ENCODE results near the gene GABRG3.

The GABRG3 gene

DNA sequence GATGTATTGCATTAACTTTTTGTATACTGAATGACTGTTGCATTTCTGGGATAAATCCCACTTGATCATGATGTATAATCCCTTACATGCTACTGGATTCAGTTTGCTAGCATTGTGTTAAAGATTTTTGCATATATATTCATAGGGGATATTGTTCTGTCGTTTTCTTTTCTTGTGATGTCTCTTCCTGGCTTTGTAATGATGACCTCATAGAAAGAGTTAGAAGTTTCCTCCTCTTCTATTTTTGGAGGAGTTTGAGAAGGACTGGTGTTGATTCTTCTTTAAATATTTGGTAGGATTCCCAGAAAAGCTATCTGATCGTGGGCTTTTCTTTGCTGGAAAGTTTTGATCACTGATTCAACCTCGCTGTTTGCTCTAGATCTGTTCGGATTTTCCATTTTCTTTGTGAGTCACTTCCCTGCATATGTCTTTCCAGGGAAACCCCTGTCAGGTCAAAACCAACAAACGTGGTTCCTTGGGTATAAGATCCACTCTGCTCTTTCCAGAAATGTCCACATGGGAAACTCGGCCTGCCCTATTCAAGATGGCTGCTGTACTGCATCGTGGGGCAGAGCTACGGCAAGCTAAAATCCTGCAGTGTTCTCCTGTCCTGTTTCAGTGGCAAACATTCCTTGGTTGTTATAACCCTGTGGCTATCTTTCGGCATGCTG, 120.4 kb downstream of the GABRG3 start (continued):
- TF ChIP-seq, protein P1, sequence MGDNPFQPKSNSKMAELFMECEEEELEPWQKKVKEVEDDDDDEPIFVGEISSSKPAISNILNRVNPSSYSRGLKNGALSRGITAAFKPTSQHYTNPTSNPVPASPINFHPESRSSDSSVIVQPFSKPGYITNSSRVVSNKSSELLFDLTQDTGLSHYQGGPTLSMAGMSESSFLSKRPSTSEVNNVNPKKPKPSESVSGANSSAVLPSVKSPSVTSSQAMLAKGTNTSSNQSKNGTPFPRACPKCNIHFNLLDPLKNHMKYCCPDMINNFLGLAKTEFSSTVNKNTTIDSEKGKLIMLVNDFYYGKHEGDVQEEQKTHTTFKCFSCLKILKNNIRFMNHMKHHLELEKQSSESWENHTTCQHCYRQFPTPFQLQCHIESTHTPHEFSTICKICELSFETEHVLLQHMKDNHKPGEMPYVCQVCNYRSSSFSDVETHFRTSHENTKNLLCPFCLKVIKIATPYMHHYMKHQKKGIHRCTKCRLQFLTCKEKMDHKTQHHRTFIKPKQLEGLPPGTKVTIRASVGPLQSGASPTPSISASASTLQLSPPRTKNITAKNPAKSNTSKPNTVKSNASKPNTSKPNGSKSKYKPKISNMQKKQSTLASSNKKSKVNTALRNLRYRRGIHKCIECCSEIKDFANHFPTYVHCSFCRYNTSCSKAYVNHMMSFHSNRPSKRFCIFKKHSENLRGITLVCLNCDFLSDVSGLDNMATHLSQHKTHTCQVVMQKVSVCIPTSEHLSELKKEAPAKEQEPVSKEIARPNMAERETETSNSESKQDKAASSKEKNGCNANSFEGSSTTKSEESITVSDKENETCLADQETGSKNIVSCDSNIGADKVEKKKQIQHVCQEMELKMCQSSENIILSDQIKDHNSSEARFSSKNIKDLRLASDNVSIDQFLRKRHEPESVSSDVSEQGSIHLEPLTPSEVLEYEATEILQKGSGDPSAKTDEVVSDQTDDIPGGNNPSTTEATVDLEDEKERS (tag by site-specific recombination; IDR thresholded peaks at IDR 0.05): no peak
- TF ChIP-seq, protein P2, sequence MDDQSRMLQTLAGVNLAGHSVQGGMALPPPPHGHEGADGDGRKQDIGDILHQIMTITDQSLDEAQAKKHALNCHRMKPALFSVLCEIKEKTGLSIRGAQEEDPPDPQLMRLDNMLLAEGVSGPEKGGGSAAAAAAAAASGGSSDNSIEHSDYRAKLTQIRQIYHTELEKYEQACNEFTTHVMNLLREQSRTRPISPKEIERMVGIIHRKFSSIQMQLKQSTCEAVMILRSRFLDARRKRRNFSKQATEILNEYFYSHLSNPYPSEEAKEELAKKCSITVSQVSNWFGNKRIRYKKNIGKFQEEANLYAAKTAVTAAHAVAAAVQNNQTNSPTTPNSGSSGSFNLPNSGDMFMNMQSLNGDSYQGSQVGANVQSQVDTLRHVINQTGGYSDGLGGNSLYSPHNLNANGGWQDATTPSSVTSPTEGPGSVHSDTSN (CRISPR knock-in tag; IDR thresholded peaks at IDR 0.05): no peak
- TF ChIP-seq ZNF560 (tag by site-specific recombination; IDR thresholded peaks at IDR 0.05; ENCODE audit: borderline replicate concordance) (no peak), SP3 (tag by site-specific recombination; IDR thresholded peaks at IDR 0.05) (no peak), ZNF621 (tag by site-specific recombination; IDR thresholded peaks at IDR 0.05) (no peak), ZNF600 (tag by site-specific recombination; IDR thresholded peaks at IDR 0.05) (no peak)

DNA sequence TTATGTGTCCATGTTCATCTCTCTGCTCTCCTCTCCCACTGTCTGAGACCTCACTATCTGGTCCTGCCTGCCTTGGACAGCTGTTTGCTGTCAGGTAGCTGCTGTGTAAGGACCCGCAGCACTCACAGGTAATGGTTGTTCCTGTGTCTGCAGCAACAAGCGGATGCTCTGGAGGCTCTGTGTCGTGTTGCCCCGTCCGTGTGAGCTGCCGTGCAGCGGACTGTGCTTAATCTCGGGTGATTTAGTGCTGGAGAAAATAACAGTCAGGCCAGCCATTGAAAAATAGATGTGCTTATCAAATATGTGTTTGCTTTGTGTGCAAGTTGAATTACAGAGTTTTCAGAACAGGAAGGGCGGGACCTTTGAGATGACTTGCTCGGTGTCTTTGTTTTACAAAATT, 121.4 kb downstream of the GABRG3 start:
- Histone ChIP-seq H3K27ac (ENCODE audit: extremely low read depth, low read depth, low read length) (no peak overlapping the region), H3K9me3 (ENCODE audit: control insufficient read depth, insufficient read depth, low read depth, low read length) (no peaks in the 10 kb centered on the region), H3K4me1 (ENCODE audit: control insufficient read depth, insufficient read depth, low read length) (no peaks in the 10 kb centered on the region), H3K4me3 (ENCODE audit: low read depth, low read length) (no peak overlapping the region), H3K36me3 (ENCODE audit: control insufficient read depth in 2 of 2, insufficient read depth in 1 of 2, low read length in 2 of 2) (no peaks in the 10 kb centered on the region)
- TF ChIP-seq GLI2 (tag by site-specific recombination; IDR thresholded peaks at IDR 0.05; ENCODE audit: borderline replicate concordance, low read depth) (no peak), SP7 (tag by site-specific recombination; IDR thresholded peaks at IDR 0.05) (no peak), ZNF664 (tag by site-specific recombination; IDR thresholded peaks at IDR 0.05) (no peak), ZNF701 (tag by site-specific recombination; IDR thresholded peaks at IDR 0.05) (no peak), ZNF768 (tag by site-specific recombination; IDR thresholded peaks at IDR 0.05) (no peak), ZNF830 (tag by site-specific recombination; IDR thresholded peaks at IDR 0.05; ENCODE audit: low read depth) (no peak), GLIS1 (tag by site-specific recombination; IDR thresholded peaks at IDR 0.05) (no peak), YY2 (tag by site-specific recombination; IDR thresholded peaks at IDR 0.05) (no peak)
- TF ChIP-seq, protein P3, sequence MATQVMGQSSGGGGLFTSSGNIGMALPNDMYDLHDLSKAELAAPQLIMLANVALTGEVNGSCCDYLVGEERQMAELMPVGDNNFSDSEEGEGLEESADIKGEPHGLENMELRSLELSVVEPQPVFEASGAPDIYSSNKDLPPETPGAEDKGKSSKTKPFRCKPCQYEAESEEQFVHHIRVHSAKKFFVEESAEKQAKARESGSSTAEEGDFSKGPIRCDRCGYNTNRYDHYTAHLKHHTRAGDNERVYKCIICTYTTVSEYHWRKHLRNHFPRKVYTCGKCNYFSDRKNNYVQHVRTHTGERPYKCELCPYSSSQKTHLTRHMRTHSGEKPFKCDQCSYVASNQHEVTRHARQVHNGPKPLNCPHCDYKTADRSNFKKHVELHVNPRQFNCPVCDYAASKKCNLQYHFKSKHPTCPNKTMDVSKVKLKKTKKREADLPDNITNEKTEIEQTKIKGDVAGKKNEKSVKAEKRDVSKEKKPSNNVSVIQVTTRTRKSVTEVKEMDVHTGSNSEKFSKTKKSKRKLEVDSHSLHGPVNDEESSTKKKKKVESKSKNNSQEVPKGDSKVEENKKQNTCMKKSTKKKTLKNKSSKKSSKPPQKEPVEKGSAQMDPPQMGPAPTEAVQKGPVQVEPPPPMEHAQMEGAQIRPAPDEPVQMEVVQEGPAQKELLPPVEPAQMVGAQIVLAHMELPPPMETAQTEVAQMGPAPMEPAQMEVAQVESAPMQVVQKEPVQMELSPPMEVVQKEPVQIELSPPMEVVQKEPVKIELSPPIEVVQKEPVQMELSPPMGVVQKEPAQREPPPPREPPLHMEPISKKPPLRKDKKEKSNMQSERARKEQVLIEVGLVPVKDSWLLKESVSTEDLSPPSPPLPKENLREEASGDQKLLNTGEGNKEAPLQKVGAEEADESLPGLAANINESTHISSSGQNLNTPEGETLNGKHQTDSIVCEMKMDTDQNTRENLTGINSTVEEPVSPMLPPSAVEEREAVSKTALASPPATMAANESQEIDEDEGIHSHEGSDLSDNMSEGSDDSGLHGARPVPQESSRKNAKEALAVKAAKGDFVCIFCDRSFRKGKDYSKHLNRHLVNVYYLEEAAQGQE (tag by site-specific recombination; IDR thresholded peaks at IDR 0.05): no peak
- TF ChIP-seq, protein P4, sequence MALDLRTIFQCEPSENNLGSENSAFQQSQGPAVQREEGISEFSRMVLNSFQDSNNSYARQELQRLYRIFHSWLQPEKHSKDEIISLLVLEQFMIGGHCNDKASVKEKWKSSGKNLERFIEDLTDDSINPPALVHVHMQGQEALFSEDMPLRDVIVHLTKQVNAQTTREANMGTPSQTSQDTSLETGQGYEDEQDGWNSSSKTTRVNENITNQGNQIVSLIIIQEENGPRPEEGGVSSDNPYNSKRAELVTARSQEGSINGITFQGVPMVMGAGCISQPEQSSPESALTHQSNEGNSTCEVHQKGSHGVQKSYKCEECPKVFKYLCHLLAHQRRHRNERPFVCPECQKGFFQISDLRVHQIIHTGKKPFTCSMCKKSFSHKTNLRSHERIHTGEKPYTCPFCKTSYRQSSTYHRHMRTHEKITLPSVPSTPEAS (tag by site-specific recombination; IDR thresholded peaks at IDR 0.05): no peak
- CTCF ChIA-PET: interaction anchor here (2.1 kb wide), 1 partner anchor 33 kb away, joined by 4 read pairs; no protein-coding TSS in a partner anchor
- POLR2A ChIA-PET: no interaction called here
